Superior temporal gyrus (tissue), 1 donor: ENCODE results near the gene CLTCL1.
A peak's percentile ranks its signal among the peaks of the same experiment; 100 is the strongest.

Experiments
- DNase-seq: peaks from one replicate; pipeline ENCODE4 v3.0.0-alpha.2; 2016; ENCODE audit errors: extremely low spot score

CLTCL1 gene

GRCh38 chr22:19196841-19197612 is 94.5 kb downstream of the CLTCL1 start:
- no peak for DNase-seq

GRCh38 chr22:19195796-19196731 is 95.5 kb downstream of the CLTCL1 start:
- DNase-seq: no peak

- DNase-seq: no peak
Measured at GRCh38 chr22:19194766-19195536, 96.6 kb downstream of the CLTCL1 start.

GRCh38 chr22:19193879-19194278 is 97.6 kb downstream of the CLTCL1 start:
- no peak for DNase-seq

- no peak for DNase-seq
Measured at GRCh38 chr22:19187716-19188563, 103.6 kb downstream of the CLTCL1 start.

GRCh38 chr22:19184276-19184997 is 107.1 kb downstream of the CLTCL1 start:
- DNase-seq: no peak

GRCh38 chr22:19183216-19183615 is 108.3 kb downstream of the CLTCL1 start:
- no peak for DNase-seq

- no peak for DNase-seq
Measured at GRCh38 chr22:19182472-19183157, 108.9 kb downstream of the CLTCL1 start.

- no peak for DNase-seq
Measured at GRCh38 chr22:19181786-19182471, 109.6 kb downstream of the CLTCL1 start.

GRCh38 chr22:19180740-19181410 is 110.6 kb downstream of the CLTCL1 start:
- no peak for DNase-seq

- DNase-seq: no peak
Measured at GRCh38 chr22:19180234-19180633, 111.3 kb downstream of the CLTCL1 start.

GRCh38 chr22:19179497-19180048 is 111.9 kb downstream of the CLTCL1 start:
- DNase-seq: peak; percentile 85

- peak; percentile 89 for DNase-seq
Measured at GRCh38 chr22:19178657-19179496, 112.6 kb downstream of the CLTCL1 start, which contains the start of gene SLC25A1. TSS of gene SLC25A1 (minus strand) at chr22:19178736. CDS start at chr22:19178673, 63 bp downstream.

- DNase-seq: no peak
Measured at GRCh38 chr22:19178065-19178656, 113.4 kb downstream of the CLTCL1 start.

GRCh38 chr22:19177164-19178064 is 114.1 kb downstream of the CLTCL1 start:
- no peak for DNase-seq

- DNase-seq: no peak
Measured at GRCh38 chr22:19176732-19177131, 114.8 kb downstream of the CLTCL1 start.
